ENCODE data around the gene PRICKLE2.

PRICKLE2 gene

GRCh38 chr3:64185436-64185835 lies 39.8 kb downstream of the PRICKLE2 start:
- no peak for TF ChIP-seq TAF1 (IDR thresholded peaks at IDR 0.05; ENCODE audit: borderline replicate concordance, insufficient read depth, low read length)
- TF ChIP-seq FOXP2 (optimal IDR thresholded peaks at IDR 0.05; ENCODE audit: borderline replicate concordance, extremely low read depth, extremely low read length, insufficient read depth) = no peak
- no peak for TF ChIP-seq POLR2AphosphoS5 (IDR thresholded peaks at IDR 0.05; ENCODE audit: low read depth, low read length)

GRCh38 chr3:64184621-64185020 lies 40.6 kb downstream of the PRICKLE2 start:
- TF ChIP-seq SIN3A (IDR thresholded peaks at IDR 0.05; ENCODE audit: borderline replicate concordance, insufficient read depth, low read length) (no peak), FOXP2 (optimal IDR thresholded peaks at IDR 0.05; ENCODE audit: borderline replicate concordance, extremely low read depth, extremely low read length, insufficient read depth) (no peak), TAF1 (IDR thresholded peaks at IDR 0.05; ENCODE audit: borderline replicate concordance, insufficient read depth, low read length) (no peak), REST (IDR thresholded peaks at IDR 0.05; ENCODE audit: insufficient read depth in 1 of 2, low read depth in 2 of 2, low read length in 2 of 2) (no peak), POLR2AphosphoS5 (IDR thresholded peaks at IDR 0.05; ENCODE audit: low read depth, low read length) (no peak)

GRCh38 chr3:64179860-64180259 lies 45.4 kb downstream of the PRICKLE2 start:
- TF ChIP-seq TAF1 (IDR thresholded peaks at IDR 0.05; ENCODE audit: borderline replicate concordance, insufficient read depth, low read length) = no peak
- TF ChIP-seq SIN3A (IDR thresholded peaks at IDR 0.05; ENCODE audit: borderline replicate concordance, insufficient read depth, low read length) = no peak
- TF ChIP-seq POLR2AphosphoS5 (IDR thresholded peaks at IDR 0.05; ENCODE audit: low read depth, low read length) = no peak
- TF ChIP-seq FOXP2 (optimal IDR thresholded peaks at IDR 0.05; ENCODE audit: borderline replicate concordance, extremely low read depth, extremely low read length, insufficient read depth) = no peak
- TF ChIP-seq REST (IDR thresholded peaks at IDR 0.05; ENCODE audit: insufficient read depth in 1 of 2, low read depth in 2 of 2, low read length in 2 of 2) = no peak

- TF ChIP-seq SIN3A (IDR thresholded peaks at IDR 0.05; ENCODE audit: borderline replicate concordance, insufficient read depth, low read length) (no peak), TAF1 (IDR thresholded peaks at IDR 0.05; ENCODE audit: borderline replicate concordance, insufficient read depth, low read length) (no peak), REST (IDR thresholded peaks at IDR 0.05; ENCODE audit: insufficient read depth in 1 of 2, low read depth in 2 of 2, low read length in 2 of 2) (no peak), POLR2AphosphoS5 (IDR thresholded peaks at IDR 0.05; ENCODE audit: low read depth, low read length) (no peak), FOXP2 (optimal IDR thresholded peaks at IDR 0.05; ENCODE audit: borderline replicate concordance, extremely low read depth, extremely low read length, insufficient read depth) (no peak)
Measured at GRCh38 chr3:64179249-64179648, 46.0 kb downstream of the PRICKLE2 start.

- TF ChIP-seq POLR2AphosphoS5 (IDR thresholded peaks at IDR 0.05; ENCODE audit: low read depth, low read length) (no peak), FOXP2 (optimal IDR thresholded peaks at IDR 0.05; ENCODE audit: borderline replicate concordance, extremely low read depth, extremely low read length, insufficient read depth) (no peak), REST (IDR thresholded peaks at IDR 0.05; ENCODE audit: insufficient read depth in 1 of 2, low read depth in 2 of 2, low read length in 2 of 2) (no peak), TAF1 (IDR thresholded peaks at IDR 0.05; ENCODE audit: borderline replicate concordance, insufficient read depth, low read length) (no peak), SIN3A (IDR thresholded peaks at IDR 0.05; ENCODE audit: borderline replicate concordance, insufficient read depth, low read length) (no peak)
Measured at GRCh38 chr3:64178419-64178818, 46.8 kb downstream of the PRICKLE2 start.

Data from PFSK-1 (cell line).